Fibroblast of upper back skin (primary cell): ENCODE results near the gene GALNT2.

Source experiments
- DNase-seq: peaks from one replicate; pipeline ENCODE4 v3.0.0-alpha.2; 2013

GALNT2 gene

GRCh38 chr1:230287674-230288315, 220.8 kb downstream of the GALNT2 start:
- DNase-seq, result no peak

- DNase-seq, result peak; percentile 7
Observed at GRCh38 chr1:230288641-230289349, 221.8 kb downstream of the GALNT2 start.

GRCh38 chr1:230289350-230289644, 222.3 kb downstream of the GALNT2 start:
- DNase-seq, result no peak

- no peak for DNase-seq
Observed at GRCh38 chr1:230291731-230292620, 224.9 kb downstream of the GALNT2 start.

GRCh38 chr1:230292689-230293389, 225.8 kb downstream of the GALNT2 start:
- DNase-seq, result no peak

GRCh38 chr1:230293390-230293700, 226.3 kb downstream of the GALNT2 start:
- no peak for DNase-seq

GRCh38 chr1:230295367-230295766, 228.3 kb downstream of the GALNT2 start:
- DNase-seq, result no peak

- DNase-seq, result no peak
Observed at GRCh38 chr1:230299191-230300006, 232.4 kb downstream of the GALNT2 start.

GRCh38 chr1:230300322-230301301, 233.6 kb downstream of the GALNT2 start:
- no peak for DNase-seq

- DNase-seq, result no peak
Observed at GRCh38 chr1:230301322-230301721, 234.3 kb downstream of the GALNT2 start.

- no peak for DNase-seq
Observed at GRCh38 chr1:230301822-230302221, 234.8 kb downstream of the GALNT2 start.

- DNase-seq, result peak; percentile 8
Observed at GRCh38 chr1:230303069-230303468, 236.0 kb downstream of the GALNT2 start.

GRCh38 chr1:230303822-230304221, 236.8 kb downstream of the GALNT2 start:
- peak; percentile 35 for DNase-seq

GRCh38 chr1:230306169-230306568, 239.1 kb downstream of the GALNT2 start:
- DNase-seq, result no peak

GRCh38 chr1:230307213-230307612, 240.2 kb downstream of the GALNT2 start:
- DNase-seq, result peak; percentile 47

- DNase-seq, result peak; percentile 80
Observed at GRCh38 chr1:230308039-230308438, 241.0 kb downstream of the GALNT2 start.

GRCh38 chr1:230308821-230309220, 241.8 kb downstream of the GALNT2 start:
- no peak for DNase-seq

- no peak for DNase-seq
Observed at GRCh38 chr1:230309646-230310177, 242.7 kb downstream of the GALNT2 start.

- peak; percentile 74 for DNase-seq
Observed at GRCh38 chr1:230310381-230311163, 243.5 kb downstream of the GALNT2 start.

GRCh38 chr1:230312676-230313075, 245.6 kb downstream of the GALNT2 start:
- DNase-seq, result no peak
